HG03378 (cell line): ENCODE results near the gene TMEM178B.
"Not testable (repeated sequence)": the region's sequence is repeated elsewhere in the genome, so short reads cannot be mapped to it uniquely, and the experiment has no call there.

Experiments used
- ATAC-seq: cut with Tn5 transposase; IDR thresholded peaks from one replicate; pipeline ENCODE4 v1.9.1; 2021; ENCODE audit warnings: mild to moderate bottlenecking, moderate library complexity; ENCODE audit not compliant: unreplicated experiment

Gene TMEM178B

DNA sequence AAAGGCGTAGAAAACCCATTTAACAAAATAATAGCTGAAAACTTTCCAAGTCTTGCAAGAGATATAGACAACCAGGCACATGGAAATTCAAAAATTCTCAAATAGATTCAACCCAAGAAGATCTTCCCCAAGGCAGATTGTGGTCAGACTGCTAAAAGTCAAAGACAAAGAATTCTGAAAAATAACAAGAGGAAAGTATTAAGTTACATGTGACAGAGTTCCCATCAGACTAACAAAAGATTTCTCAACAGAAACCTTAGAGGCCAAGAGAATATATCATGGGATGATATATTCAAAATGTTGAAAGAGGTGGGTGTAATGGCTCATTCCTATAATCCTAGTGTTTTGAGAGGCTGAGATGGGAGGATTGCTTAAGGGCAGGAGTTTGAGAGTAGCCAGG, 59.8 kb downstream of the TMEM178B start:
- ATAC-seq: no peak

DNA sequence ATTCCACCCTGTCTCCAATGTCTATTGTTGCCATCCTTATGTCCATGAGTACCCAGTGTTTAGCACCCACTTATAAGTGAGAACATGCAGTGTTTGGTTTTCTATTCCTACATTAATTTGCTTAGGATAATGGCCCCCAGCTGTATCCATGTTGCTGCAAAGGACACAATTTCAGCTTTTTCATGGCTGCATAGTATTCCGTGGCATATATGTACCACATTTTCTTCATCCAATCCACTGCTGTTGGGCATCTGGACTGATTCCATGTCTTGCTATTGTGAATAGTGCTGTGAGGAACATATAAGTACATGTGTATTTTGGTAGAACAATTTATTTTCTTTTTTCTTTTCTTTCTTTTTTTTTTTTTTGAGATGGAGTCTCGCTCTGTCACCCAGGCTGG, 68.2 kb downstream of the TMEM178B start:
- ATAC-seq: no peak

DNA sequence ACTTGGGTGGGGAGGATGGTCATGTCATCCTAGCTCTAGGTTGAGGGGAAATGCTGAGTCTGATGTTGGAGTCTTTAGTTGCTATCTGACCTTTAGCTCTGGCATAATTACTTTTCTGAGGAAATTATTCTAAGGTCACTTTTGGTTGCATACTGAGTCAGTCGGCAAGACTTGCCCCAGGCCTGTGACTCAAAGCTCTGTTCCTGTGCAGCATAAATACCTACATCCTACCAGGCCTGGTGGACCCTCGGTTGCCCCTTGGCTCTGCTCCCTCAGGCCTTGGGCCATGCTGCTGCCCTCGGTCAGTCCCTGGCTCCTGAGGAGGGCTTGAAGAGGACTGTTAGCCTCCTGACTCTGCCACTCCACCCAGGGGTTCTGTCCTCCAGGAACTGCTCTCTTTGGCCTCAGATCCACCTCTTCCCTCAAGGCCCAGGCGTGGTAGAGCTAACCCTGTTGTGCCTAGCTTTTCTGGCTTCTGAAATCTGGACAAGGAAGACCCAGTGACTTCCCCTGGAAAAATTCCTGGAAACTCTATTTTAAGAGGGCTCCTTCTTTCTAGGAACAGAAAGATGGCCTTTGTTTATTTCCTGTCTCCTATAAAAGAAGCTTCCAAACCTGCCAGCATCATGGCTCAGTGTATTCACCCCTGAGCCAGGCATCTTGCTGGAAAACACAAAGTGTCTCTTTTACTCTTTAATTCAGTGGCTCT, 71.2 kb downstream of the TMEM178B start:
- ATAC-seq: no peak

DNA sequence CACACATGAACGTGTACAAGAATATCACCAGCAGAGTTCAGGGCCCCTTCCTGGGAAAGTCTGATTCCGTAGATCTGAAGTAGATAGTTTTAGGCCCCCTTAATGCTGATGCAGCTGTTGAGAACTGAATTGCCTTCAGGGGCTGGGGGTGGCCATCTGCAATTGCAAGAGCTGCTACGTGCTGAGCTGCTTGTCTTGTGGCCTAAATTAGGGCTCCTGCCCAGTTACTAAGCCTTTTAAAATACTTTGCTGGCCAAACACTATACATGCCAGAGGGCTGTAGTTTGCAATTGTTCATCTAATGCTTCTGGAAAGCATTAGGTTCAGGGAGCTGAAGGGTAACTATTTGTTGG, 71.7 kb downstream of the TMEM178B start:
- ATAC-seq: no peak

DNA sequence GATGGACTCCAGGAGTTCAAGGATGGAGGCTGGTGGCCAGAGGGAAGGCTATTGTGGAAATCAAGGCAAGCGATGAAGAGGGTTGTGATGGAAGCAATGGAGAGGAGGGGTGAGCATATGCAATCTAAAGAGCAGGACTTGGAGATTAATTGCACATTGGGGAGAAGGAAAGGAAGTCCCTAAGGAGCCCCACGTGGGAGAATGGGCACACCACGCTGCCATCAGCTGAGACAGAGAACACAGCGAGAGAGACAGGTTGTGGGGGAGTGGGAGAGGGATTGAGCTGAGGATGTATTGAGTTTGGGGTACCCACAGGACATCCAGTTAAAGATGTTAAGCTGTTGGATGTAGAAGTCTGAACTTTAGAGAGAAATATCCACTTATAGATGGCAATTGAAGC, 73.6 kb downstream of the TMEM178B start:
- no peak for ATAC-seq

DNA sequence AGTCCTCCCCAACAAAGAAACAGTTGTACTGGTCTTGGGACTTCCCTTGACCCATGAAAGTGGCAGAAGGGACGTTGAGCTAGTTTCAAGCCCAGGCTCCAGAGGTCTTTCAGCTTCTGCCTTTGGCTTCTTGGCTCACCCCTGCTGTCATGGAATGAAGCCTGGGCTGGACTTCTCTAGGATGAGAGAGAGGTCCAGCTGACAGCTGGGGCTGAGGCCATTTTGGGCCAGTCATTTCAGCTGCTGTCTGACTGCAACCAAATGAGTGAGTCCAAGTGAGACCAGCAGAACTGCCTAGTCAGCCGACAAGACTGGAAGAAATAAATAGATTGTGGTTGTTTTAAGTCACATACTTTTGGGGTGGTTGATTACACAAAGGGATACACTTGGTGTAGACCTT, 76.6 kb downstream of the TMEM178B start:
- ATAC-seq: no peak

DNA sequence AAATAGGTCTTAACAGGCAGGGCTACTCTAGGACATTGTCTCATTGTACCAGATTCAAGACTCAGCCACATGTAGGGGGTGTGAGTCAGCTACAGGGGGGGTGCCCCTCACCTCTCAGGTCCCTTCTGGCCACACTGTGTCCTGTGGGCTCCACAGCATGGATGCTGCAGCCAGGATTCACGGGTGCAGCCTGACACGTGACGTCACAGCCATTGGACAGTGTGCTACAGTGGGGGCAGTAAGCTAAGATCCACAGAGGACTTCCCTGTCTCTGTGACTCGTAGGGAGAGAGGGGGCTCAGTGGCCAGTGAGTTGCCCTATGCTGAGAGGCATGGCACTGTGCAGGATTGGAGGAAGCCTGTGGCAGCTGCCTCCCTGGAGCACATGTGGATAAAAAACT, 77.9 kb downstream of the TMEM178B start:
- no peak for ATAC-seq

DNA sequence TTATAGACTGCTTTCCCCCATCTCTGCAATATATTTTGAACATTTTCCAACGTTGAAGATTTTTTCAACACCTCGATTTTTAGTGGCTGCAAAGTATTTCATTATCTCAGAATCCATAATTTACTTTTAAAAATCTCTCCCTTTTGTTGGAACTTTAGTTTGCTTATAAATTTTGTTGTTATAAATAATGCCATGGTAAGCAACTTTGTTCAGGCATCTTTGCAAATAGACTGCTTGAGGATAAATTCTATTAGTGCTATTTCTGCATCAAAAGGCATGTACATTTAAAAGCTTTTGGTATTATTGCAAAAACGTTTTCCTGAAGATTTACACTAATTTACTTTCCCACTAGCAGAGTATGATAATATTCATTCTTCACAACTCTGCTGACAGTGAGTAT, 79.4 kb downstream of the TMEM178B start:
- ATAC-seq: no peak

DNA sequence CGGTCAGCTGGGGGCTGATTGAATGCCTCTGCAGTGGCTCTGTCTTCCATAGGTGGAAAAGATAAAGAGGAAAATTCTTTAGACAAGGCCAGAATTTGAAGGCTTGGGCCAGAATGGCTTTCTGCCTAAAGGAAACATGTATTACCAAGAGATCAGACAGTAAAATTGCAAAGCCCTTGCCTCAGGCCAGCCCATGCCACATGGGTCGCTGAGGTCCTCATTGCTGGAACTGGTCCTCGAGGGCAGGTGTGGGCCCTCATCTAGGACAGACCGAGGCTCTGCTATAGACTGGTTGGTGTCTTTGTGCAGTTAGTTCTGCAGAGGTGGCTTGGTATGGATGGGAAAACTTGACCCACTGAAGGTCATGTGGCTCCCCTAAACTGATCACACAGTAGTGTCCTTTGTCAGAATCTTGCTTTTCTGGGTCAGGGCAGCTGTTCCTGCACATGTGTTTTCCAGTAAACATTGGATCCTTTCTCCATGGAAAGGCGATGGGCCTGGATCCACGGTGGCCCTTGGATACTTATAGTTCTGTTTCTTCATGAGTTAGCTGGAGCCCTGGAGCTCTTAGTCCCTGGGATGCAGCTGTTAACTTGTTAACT, 80.4 kb downstream of the TMEM178B start:
- ATAC-seq: no peak

DNA sequence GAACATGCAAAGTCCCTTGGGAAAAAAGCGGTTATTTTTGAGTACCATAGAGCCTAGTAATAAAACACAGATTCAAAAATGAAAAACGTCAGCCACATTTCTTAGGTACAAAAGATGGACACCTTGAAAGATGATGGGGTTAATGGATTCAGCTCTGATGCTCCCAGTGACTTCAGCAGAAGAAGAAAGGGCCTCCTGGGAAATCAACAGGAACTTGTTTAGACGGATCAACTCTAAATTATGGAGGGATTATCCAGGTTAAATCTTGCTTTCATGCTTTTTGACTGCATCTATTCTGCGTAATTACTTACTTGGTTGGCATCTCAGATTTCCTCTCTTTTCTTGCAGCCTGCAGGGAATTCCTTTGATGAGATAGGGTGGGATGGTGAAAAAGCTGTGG, 82.5 kb downstream of the TMEM178B start:
- no peak for ATAC-seq

DNA sequence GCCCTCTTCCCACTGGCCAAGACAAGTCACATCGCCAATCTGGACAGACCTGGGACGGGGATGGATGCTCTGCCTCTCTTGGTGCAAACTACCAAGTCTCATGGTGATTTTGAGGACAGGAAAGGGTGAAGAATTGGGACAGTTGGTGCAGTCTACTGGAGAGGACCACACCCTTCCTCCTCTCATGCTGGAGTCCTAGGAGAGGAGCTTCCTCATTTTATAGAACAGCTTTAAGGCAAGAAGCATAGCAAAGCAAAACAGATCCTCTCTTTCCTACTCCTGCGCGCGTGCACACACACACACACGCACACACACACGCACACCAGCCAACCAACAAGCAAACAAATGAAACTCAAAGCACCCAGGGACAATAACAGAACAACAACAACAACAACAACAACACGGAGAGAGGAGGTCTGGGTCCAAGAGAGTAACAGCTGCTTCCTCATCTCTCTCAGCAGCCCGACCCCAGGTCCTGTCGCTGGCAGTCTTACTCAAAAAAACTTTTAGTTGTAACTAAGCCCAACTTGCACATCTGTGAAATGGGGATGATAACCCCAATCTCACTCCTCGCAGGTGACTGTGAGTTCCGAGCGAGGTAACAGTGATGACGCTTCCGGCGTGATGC, 83.4 kb downstream of the TMEM178B start:
- ATAC-seq: no peak

DNA sequence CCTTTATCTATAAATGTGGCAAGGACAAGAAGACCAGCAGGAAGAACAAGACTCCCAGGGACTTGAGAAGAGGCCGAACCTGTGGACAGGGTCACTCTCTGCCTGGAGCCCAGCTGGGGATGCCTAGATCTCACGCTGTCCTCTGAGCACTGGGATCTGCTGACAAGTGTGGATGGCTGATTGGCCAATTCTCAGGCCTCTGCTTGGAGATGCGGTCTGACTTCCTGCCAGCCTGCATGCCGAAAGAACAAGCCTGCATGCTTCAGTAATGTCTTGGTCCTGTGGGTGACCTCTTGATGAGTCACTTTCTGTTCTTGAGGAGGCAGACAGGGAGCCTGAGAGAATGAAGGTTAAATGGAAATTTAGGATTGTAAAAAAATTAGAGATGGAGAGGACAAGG, 84.7 kb downstream of the TMEM178B start:
- ATAC-seq: no peak

DNA sequence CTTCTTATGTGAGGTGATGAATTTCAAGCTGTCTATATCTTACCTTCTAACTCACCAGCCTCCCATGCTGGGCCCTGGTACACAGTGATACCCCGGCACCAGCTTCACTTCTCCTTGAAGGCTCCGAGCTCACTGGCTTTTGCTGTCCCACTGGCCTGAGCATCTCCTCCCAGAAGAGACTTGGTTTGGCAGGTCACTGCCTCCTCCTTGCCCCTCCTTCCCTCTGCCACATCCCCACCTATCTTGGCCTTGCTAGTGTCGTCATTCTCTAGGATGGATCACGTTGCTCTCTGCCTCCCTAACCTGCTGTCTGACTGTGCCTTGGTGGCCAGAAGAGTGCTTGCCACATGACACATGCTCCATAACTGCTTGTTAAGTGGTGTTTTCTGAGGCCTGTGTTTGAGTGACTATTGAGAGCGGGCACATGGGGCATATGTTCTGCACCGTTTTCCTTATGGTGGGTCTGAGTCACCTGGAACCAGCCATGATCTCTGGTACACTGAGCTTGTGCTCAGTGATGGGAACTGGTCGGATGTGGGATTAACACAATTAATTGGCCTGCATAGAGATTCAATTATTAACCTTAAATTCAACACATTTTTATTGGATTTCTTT, 86.5 kb downstream of the TMEM178B start:
- ATAC-seq: no peak

DNA sequence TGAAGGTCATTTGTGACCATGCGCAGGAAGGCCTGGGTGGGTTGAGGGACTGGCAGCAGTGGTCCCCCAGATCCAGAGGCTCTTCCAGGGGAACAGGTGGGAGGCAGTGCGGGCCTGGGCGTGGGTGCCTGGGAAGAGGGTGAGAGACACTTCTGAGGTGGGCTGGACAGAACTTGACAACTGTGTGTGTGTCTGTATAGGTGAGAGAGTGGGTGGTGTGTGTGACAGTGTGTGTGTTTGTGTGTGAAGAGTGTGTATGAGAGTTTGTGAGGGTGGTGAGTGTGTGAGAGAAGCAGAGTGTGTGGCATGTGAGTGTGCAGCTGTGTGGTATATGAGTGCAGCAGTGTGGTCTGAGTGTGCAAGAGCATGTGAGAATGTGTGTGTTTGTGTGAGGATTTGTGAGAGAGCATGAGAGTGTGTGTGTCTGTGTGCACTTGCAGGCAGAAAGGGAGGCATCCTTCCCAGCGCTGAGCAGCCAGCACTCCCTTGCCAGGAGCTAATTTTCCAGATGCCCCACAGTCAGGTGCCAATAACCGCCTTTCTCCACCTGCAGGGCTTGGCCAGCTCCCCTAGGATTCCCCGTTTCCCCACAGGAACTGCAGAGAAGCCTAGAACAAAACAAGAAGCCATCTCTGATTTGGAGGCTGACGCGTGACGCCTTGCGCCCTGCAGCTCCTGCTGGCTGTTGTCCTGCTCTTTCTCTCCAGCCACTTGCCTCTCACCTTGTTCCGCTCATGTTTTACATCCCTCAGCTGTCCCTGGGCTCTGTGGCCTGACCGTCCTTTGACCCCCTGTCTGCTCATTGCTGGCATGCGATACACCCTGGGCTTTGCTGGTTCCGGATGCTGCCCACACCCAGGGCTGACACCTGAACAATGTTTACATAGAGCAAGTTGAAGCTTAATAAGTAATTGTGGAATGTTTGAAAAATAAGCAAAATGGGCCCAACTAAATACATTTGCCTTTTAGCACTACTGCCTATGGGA, 88.0 kb downstream of the TMEM178B start:
- no peak for ATAC-seq

DNA sequence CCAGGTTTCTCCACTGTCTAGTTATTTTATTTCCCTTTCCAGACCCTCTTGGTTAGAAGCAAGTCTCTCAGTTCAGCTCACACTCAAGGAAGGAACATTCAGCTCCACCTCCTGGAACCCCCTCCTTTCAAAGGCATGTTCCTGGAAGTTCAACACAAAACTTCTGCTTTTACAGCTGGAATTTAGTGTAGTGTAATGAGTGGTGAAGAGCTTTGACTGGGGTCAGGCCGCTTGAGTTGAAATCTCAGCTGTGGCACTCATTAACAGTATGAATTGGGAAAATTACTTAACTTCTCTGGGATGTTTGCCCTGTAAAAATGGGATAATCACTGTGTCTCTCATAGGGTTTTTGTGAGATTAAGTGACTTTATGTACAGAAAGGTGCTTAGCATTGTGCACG, 91.7 kb downstream of the TMEM178B start:
- no peak for ATAC-seq

DNA sequence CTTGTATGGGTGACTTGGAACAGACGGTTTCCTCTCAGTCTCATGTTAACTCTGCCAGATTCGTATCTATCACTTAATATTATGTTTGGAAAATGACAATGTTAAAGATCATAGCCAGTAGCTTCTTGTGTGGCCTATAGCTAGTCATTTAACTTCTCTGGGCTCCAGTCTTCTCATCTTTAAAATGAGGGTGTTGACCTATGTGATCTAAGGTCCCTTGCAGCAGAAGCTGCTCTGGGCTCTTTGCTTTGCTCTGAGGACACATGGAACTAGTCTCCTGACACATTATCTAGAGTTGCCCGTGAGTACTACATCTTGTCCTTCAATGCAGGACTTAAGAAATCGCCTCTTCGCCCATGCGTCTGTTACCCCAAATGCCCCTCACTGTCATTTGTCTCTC, 93.1 kb downstream of the TMEM178B start:
- ATAC-seq: no peak

DNA sequence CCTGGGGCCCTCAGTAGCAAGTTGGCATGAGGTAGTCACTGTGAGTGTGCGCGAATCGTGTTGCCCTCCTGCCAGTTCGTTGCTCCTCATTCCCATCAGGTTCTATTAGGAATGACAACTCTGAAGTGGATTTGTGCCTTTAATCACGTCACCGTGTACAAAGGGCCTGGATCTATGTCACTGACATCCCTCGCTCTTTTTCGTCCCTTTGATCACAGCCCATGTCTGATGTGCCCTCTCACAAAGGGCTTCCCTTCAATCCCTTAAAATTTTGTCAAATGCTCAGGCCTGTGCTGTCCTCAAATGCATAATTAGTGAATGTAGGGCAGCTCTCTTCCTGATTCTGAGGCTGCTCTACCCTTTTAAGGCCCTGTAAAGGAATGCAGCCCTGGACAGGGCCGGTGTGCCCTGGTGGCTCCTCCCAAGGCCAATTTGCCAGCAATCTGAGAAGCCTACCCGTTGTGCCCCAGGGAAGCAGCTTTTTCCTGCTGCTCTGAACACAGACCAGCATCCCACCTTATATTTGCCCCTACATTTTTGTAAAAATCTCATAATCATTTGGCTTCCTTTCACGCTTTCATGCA, 93.6 kb downstream of the TMEM178B start:
- ATAC-seq: no peak

DNA sequence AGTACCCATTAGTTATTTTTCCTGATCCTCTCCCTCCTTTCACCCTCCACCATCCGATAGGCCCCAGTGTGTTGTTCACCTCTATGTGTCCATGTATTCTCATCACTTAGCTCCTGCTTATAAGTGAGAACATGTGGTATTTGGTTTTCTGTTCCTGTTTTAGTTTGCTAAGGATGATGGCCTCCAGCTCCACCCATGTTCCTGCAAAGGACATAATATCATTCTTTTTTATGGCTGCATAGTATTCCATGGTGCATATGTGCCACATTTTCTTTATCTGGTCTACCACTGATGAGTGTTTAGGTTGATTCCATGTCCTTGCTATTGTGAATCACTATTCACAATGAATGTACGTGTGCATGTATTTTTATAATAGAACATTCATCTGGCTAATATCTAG, 95.3 kb downstream of the TMEM178B start:
- ATAC-seq: not testable (repeated sequence)

DNA sequence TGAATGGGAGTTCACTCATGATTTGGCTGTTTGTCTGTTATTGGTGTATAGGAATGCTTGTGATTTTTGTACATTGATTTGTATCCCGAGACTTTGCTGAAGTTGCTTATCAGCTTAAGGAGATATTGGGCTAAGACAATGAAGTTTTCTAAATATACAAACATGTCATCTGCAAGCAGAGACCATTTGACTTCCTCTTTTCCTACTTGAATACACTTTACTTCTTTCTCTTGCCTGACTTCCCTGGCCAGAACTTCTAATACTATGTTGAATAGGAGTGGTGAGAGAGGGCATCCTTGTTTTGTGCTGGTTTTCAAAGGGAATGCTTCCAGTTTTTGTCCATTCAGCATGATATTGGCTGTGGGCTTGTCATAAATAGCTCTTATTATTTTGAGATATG, 101.9 kb downstream of the TMEM178B start:
- not testable (repeated sequence) for ATAC-seq

DNA sequence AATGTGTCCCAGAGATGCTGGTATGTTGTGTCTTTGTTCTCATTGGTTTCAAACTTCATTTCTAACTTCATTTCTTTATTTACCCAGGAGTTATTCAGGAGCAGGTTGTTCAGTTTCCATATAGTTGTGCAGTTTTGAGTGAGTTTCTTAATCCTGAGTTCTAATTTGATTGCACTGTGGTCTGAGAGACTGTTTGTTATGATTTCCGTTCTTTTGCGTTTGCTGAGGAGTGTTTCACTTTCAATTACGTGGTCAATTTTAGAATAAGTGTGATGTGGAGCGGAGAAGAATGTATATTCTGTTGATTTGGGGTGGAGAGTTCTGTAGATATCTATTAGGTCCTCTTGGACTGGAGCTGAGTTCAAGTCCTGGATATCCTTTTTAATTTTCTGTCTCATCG, 103.3 kb downstream of the TMEM178B start:
- ATAC-seq: not testable (repeated sequence)
